Keratinocyte (primary cell): ENCODE measurements around the gene ACSL4.

Source experiments
- EZH2 ChIP-seq: IDR thresholded peaks from one replicate; pipeline ENCODE4 v1.6.1; 2012; ENCODE audit warnings: inconsistent platforms, mild to moderate bottlenecking, low read length, moderate library complexity
- TF ChIP-seq, protein P1 (sequence below), 3 experiments: IDR thresholded peaks in 1 of 3; conservative IDR thresholded peaks in 1 of 3; optimal IDR thresholded peaks in 1 of 3; 2 replicates in 2 of 3; 3 replicates in 1 of 3; pipeline versions ENCODE3 to v1.5.1; 2011; ENCODE audit warnings: low read length in 3 of 3, mild to moderate bottlenecking in 3 of 3, moderate library complexity in 2 of 3, control low read depth in 1 of 3, inconsistent platforms in 1 of 3; ENCODE audit not compliant: insufficient read depth in 2 of 3; ENCODE audit errors: extremely low read depth in 1 of 3

DNA sequence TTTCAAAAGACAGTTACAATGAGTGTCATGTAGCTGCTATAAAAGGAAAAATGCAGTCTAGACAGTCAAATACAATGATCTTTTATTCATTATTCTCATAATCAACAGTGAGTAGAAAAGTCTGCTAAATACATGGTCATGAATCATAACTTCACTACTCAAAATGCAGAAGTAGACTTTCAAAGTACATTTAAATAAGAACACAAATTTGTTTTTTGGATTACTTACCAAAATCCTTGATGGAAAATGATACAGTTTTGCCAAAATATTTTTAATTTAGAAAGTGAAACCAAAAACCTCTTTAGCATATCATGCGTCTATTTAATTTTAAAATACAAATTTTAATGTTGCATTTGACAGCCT lies 4.9 kb downstream of the ACSL4 start:
- TF ChIP-seq, protein P1, sequence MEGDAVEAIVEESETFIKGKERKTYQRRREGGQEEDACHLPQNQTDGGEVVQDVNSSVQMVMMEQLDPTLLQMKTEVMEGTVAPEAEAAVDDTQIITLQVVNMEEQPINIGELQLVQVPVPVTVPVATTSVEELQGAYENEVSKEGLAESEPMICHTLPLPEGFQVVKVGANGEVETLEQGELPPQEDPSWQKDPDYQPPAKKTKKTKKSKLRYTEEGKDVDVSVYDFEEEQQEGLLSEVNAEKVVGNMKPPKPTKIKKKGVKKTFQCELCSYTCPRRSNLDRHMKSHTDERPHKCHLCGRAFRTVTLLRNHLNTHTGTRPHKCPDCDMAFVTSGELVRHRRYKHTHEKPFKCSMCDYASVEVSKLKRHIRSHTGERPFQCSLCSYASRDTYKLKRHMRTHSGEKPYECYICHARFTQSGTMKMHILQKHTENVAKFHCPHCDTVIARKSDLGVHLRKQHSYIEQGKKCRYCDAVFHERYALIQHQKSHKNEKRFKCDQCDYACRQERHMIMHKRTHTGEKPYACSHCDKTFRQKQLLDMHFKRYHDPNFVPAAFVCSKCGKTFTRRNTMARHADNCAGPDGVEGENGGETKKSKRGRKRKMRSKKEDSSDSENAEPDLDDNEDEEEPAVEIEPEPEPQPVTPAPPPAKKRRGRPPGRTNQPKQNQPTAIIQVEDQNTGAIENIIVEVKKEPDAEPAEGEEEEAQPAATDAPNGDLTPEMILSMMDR (optimal IDR thresholded peaks at IDR 0.05 in 1 of 3, IDR thresholded peaks at IDR 0.05 in 1 of 3, conservative IDR thresholded peaks at IDR 0.05 in 1 of 3; ENCODE audit: extremely low read depth in 1 of 3, insufficient read depth in 2 of 3, low read length in 3 of 3) = no peak
- TF ChIP-seq EZH2 = no peak
